Jurkat, Clone E6-1 (cell line): Measurements from ENCODE around the gene SPHK1.
"Not testable (repeated sequence)": the region's sequence is repeated elsewhere in the genome, so short reads cannot be mapped to it uniquely, and the experiment has no call there.

Experiments used
- DNase-seq: peaks from one replicate; pipeline ENCODE4 v3.0.0-alpha.2; 2011; ENCODE audit warnings: low read depth, low spot score
- H3K4me3 ChIP-seq: 2 replicates; pipeline ENCODE4 v1.5.1; 2011; ENCODE audit warnings: mild to moderate bottlenecking, low read length, control low read depth, moderate library complexity

Gene SPHK1

GRCh38 chr17:76359776-76360175 lies 24.6 kb upstream of the SPHK1 start:
- DNase-seq, H3K4me3 ChIP-seq: not testable (repeated sequence)

GRCh38 chr17:76360461-76360860 lies 23.9 kb upstream of the SPHK1 start:
- no peak for DNase-seq
- H3K4me3 ChIP-seq: no peak overlapping the region

GRCh38 chr17:76363107-76363842 lies 21.1 kb upstream of the SPHK1 start:
- DNase-seq: no peak
- no peak overlapping the region for H3K4me3 ChIP-seq

- DNase-seq: no peak
Measured at GRCh38 chr17:76365256-76365903, 19.0 kb upstream of the SPHK1 start.

GRCh38 chr17:76366247-76366646 lies 18.2 kb upstream of the SPHK1 start:
- no peak for DNase-seq
- no peak overlapping the region for H3K4me3 ChIP-seq

More at GRCh38 chr17:76365256-76365903, 19.0 kb upstream of the SPHK1 start:
- no peak overlapping the region for H3K4me3 ChIP-seq

GRCh38 chr17:76367642-76368041 lies 16.8 kb upstream of the SPHK1 start:
- DNase-seq: no peak
- H3K4me3 ChIP-seq: no peak overlapping the region

GRCh38 chr17:76368545-76368944 lies 15.9 kb upstream of the SPHK1 start:
- DNase-seq: no peak
- no peak overlapping the region for H3K4me3 ChIP-seq

GRCh38 chr17:76369379-76369778 lies 15.0 kb upstream of the SPHK1 start:
- H3K4me3 ChIP-seq: no peak overlapping the region
- no peak for DNase-seq

- DNase-seq: no peak
- H3K4me3 ChIP-seq: no peak overlapping the region
Measured at GRCh38 chr17:76369804-76370203, 14.6 kb upstream of the SPHK1 start.

- no peak overlapping the region for H3K4me3 ChIP-seq
- no peak for DNase-seq
Measured at GRCh38 chr17:76370261-76370993, 14.0 kb upstream of the SPHK1 start.

- no peak overlapping the region for H3K4me3 ChIP-seq
- no peak for DNase-seq
Measured at GRCh38 chr17:76371656-76372628, 12.5 kb upstream of the SPHK1 start.

- DNase-seq: no peak
- H3K4me3 ChIP-seq: no peak overlapping the region
Measured at GRCh38 chr17:76376318-76377133, 7.9 kb upstream of the SPHK1 start.

GRCh38 chr17:76378548-76379274 lies 5.7 kb upstream of the SPHK1 start:
- H3K4me3 ChIP-seq: no peak overlapping the region
- DNase-seq: no peak

GRCh38 chr17:76379275-76379641 lies 5.2 kb upstream of the SPHK1 start:
- H3K4me3 ChIP-seq: no peak overlapping the region
- no peak for DNase-seq

GRCh38 chr17:76379646-76380376 lies 4.6 kb upstream of the SPHK1 start:
- no peak overlapping the region for H3K4me3 ChIP-seq
- no peak for DNase-seq

GRCh38 chr17:76381633-76382350 lies 2.6 kb upstream of the SPHK1 start:
- no peak overlapping the region for H3K4me3 ChIP-seq
- DNase-seq: no peak
